ENCODE data around the gene WWOX. TPM values are rescaled to one million over a fixed set of nuclear protein-coding genes. Genes with fewer than 3 reads are reported as not detected.

The WWOX gene
- total RNA-seq, 1 donor from 2014 or later, result 43.2 TPM

- Mint-ChIP-seq H3K9me3 (ENCODE audit: low read depth) (no peaks in the 10 kb centered on the region), H3K36me3 (ENCODE audit: insufficient read depth) (no peaks in the 10 kb centered on the region), H3K27me3 (peaks cover 7% of the 10 kb centered on the region), H3K4me1 (ENCODE audit: low read depth) (no peaks in the 10 kb centered on the region), H3K27ac (no peak overlapping the region), H3K4me3 (ENCODE audit: low read depth) (no peak overlapping the region)
- TF ChIP-seq CTCF (IDR thresholded peaks at IDR 0.05; ENCODE audit: unreplicated experiment), result no peak
- no peak for DNase-seq (ENCODE audit: low spot score, unreplicated experiment)
Measured at GRCh38 chr16:79008869-79009179, 909.4 kb downstream of the WWOX start.

GRCh38 chr16:79009896-79010295 lies 910.4 kb downstream of the WWOX start:
- H3K27ac Mint-ChIP-seq, result no peak overlapping the region
- no peak for TF ChIP-seq CTCF (IDR thresholded peaks at IDR 0.05; ENCODE audit: unreplicated experiment)
- H3K9me3 Mint-ChIP-seq (ENCODE audit: low read depth), result no peaks in the 10 kb centered on the region
- no peak for DNase-seq (ENCODE audit: low spot score, unreplicated experiment)
- H3K4me1 Mint-ChIP-seq (ENCODE audit: low read depth), result no peaks in the 10 kb centered on the region
- no peaks in the 10 kb centered on the region for H3K36me3 Mint-ChIP-seq (ENCODE audit: insufficient read depth)
- H3K4me3 Mint-ChIP-seq (ENCODE audit: low read depth), result no peak overlapping the region
- H3K27me3 Mint-ChIP-seq, result peaks cover 7% of the 10 kb centered on the region

- H3K27ac Mint-ChIP-seq, result no peak overlapping the region
- DNase-seq (ENCODE audit: low spot score, unreplicated experiment), result no peak
- no peaks in the 10 kb centered on the region for H3K36me3 Mint-ChIP-seq (ENCODE audit: insufficient read depth)
- no peak overlapping the region for H3K4me3 Mint-ChIP-seq (ENCODE audit: low read depth)
- no peaks in the 10 kb centered on the region for H3K4me1 Mint-ChIP-seq (ENCODE audit: low read depth)
- TF ChIP-seq CTCF (IDR thresholded peaks at IDR 0.05; ENCODE audit: unreplicated experiment), result no peak
- H3K27me3 Mint-ChIP-seq, result peaks cover 4% of the 10 kb centered on the region
- H3K9me3 Mint-ChIP-seq (ENCODE audit: low read depth), result no peaks in the 10 kb centered on the region
Measured at GRCh38 chr16:79011282-79011681, 911.8 kb downstream of the WWOX start.

- Mint-ChIP-seq H3K9me3 (ENCODE audit: low read depth) (no peaks in the 10 kb centered on the region), H3K27me3 (peaks cover 4% of the 10 kb centered on the region), H3K27ac (no peak overlapping the region), H3K4me1 (ENCODE audit: low read depth) (no peaks in the 10 kb centered on the region), H3K36me3 (ENCODE audit: insufficient read depth) (no peaks in the 10 kb centered on the region), H3K4me3 (ENCODE audit: low read depth) (no peak overlapping the region)
- DNase-seq (ENCODE audit: low spot score, unreplicated experiment), result no peak
- no peak for TF ChIP-seq CTCF (IDR thresholded peaks at IDR 0.05; ENCODE audit: unreplicated experiment)
Measured at GRCh38 chr16:79012671-79013434, 913.4 kb downstream of the WWOX start.

GRCh38 chr16:79013930-79014660 lies 914.6 kb downstream of the WWOX start:
- no peak overlapping the region for H3K27ac Mint-ChIP-seq
- no peaks in the 10 kb centered on the region for H3K9me3 Mint-ChIP-seq (ENCODE audit: low read depth)

More at GRCh38 chr16:79013930-79014660, 914.6 kb downstream of the WWOX start:
- TF ChIP-seq CTCF (IDR thresholded peaks at IDR 0.05; ENCODE audit: unreplicated experiment), result no peak
- H3K4me1 Mint-ChIP-seq (ENCODE audit: low read depth), result no peaks in the 10 kb centered on the region
- no peak for DNase-seq (ENCODE audit: low spot score, unreplicated experiment)
- H3K27me3 Mint-ChIP-seq, result peaks cover 4% of the 10 kb centered on the region
- no peaks in the 10 kb centered on the region for H3K36me3 Mint-ChIP-seq (ENCODE audit: insufficient read depth)
- H3K4me3 Mint-ChIP-seq (ENCODE audit: low read depth), result no peak overlapping the region
